K562 (cell line): ENCODE measurements around the gene PKLR. TPM values are rescaled to one million over a fixed set of nuclear protein-coding genes. Genes with fewer than 3 reads are reported as not detected.
A peak's percentile ranks its signal among the peaks of the same experiment; 100 is the strongest.

Experiments
- AFF1 ChIP-seq, 2 experiments: fragments of 450-650 bp; IDR thresholded peaks; 2 replicates each; pipeline ENCODE4 v1.6.1; 2018; ENCODE audit warnings: mild to moderate bottlenecking in 2 of 2, low read depth in 1 of 2; ENCODE audit not compliant: partially characterized antibody in 2 of 2
- BRD9 ChIP-seq: fragments of 450-650 bp; IDR thresholded peaks from 2 replicates; pipeline ENCODE4 v1.6.1; 2018; ENCODE audit warnings: low read depth; ENCODE audit not compliant: partially characterized antibody
- CEBPG ChIP-seq, 3 experiments: fragments of 200-800 bp in 1 of 3; sonication (Bioruptor generic) in 1 of 3; sonication (generic) in 1 of 3; formaldehyde crosslinking in 1 of 3; IDR thresholded peaks in 2 of 3; conservative IDR thresholded peaks in 1 of 3; 2 replicates each; pipeline versions ENCODE4 v1.6.1 to v1.8.0; 2016 to 2022; ENCODE audit warnings: missing compliant biosample characterization in 2 of 3, missing genetic modification characterization in 2 of 3, mild to moderate bottlenecking in 1 of 3, missing genetic modification reagents in 1 of 3
- CTCFL ChIP-seq: IDR thresholded peaks from 2 replicates; pipeline ENCODE4 v1.6.1; 2011; ENCODE audit warnings: borderline replicate concordance, low read depth, mild to moderate bottlenecking, moderate library complexity, low read length; ENCODE audit not compliant: insufficient read depth, poor library complexity, severe bottlenecking
- EP300 ChIP-seq: IDR thresholded peaks from 2 replicates; pipeline ENCODE4 v1.6.1; 2012; ENCODE audit warnings: low read length, improper control_type of control experiment
- HDAC2 ChIP-seq: fragments of 450-650 bp; IDR thresholded peaks from 2 replicates; pipeline ENCODE4 v1.6.1; 2016; ENCODE audit warnings: mild to moderate bottlenecking
- JUN ChIP-seq, 2 experiments: sonication (generic) in 1 of 2; formaldehyde crosslinking in 1 of 2; IDR thresholded peaks; 2 replicates each; pipeline versions ENCODE4 v1.6.1 to v1.8.0; 2012 to 2022; ENCODE audit warnings: borderline replicate concordance in 2 of 2, mild to moderate bottlenecking in 2 of 2, improper control_type of control experiment in 1 of 2, low read depth in 1 of 2, low read length in 1 of 2, missing genetic modification reagents in 1 of 2
- KAT8 ChIP-seq: fragments of 450-650 bp; IDR thresholded peaks from 2 replicates; pipeline ENCODE4 v1.6.1; 2016; ENCODE audit warnings: low read depth, mild to moderate bottlenecking
- MLLT1 ChIP-seq, 2 experiments: fragments of 450-650 bp; IDR thresholded peaks; 2 replicates each; pipeline ENCODE4 v1.6.1; 2016
- MTA3 ChIP-seq: fragments of 450-650 bp; formaldehyde crosslinking; IDR thresholded peaks from 2 replicates; pipeline ENCODE4 v1.6.1; 2017; ENCODE audit warnings: mild to moderate bottlenecking, borderline replicate concordance
- NELFE ChIP-seq: IDR thresholded peaks from 2 replicates; pipeline ENCODE4 v1.6.1; 2011; ENCODE audit warnings: mild to moderate bottlenecking; ENCODE audit not compliant: insufficient read depth, insufficient read length
- NR4A1 ChIP-seq, 2 experiments: fragments of 250-450 bp in 1 of 2; fragments of 450-650 bp in 1 of 2; sonication (Bioruptor Pico) in 1 of 2; IDR thresholded peaks; 2 replicates each; pipeline versions ENCODE4 v1.4.0 to v1.6.1; 2016 to 2020; ENCODE audit warnings: mild to moderate bottlenecking in 2 of 2, missing compliant biosample characterization in 1 of 2, missing genetic modification characterization in 1 of 2, moderate library complexity in 1 of 2
- POLR2G ChIP-seq: fragments of 200-400 bp; formaldehyde crosslinking; IDR thresholded peaks from 2 replicates; pipeline ENCODE4 v1.6.1; 2017; ENCODE audit warnings: low read depth, mild to moderate bottlenecking, antibody characterized with exemption, low read length, moderate library complexity
- SP2 ChIP-seq: IDR thresholded peaks from 2 replicates; pipeline ENCODE4 v1.6.1; 2011; ENCODE audit warnings: mild to moderate bottlenecking, low read depth, low read length, moderate library complexity; ENCODE audit not compliant: poor library complexity, severe bottlenecking; ENCODE audit errors: extremely low read depth
- TAF7 ChIP-seq: fragments of 450-650 bp; IDR thresholded peaks from 2 replicates; pipeline ENCODE4 v1.6.1; 2016; ENCODE audit warnings: missing genetic modification characterization, missing compliant biosample characterization
- TAF9B ChIP-seq: fragments of 450-650 bp; IDR thresholded peaks from 2 replicates; pipeline ENCODE4 v1.6.1; 2018; ENCODE audit warnings: mild to moderate bottlenecking; ENCODE audit not compliant: partially characterized antibody
- ZNF586 ChIP-seq: fragments of 450-650 bp; formaldehyde crosslinking; conservative IDR thresholded peaks from 2 replicates; pipeline ENCODE4 v1.4.0; 2020; ENCODE audit warnings: mild to moderate bottlenecking, moderate library complexity
- polyA plus RNA-seq, 8 experiments: library from polyadenylated mRNA; depleted of rRNA in 4 of 8; stranded (reverse) in 5 of 8; unstranded in 3 of 8; fragments of >200 nt; fragmentation: Nextera tagmentation in 2 of 8; fragmentation: Illumina TruSeq in 1 of 8; extraction: Ambion mirVana in 2 of 8; extraction: Trizol in 1 of 8; gene quantifications; 2 replicates each; pipeline versions ENCODE4 v1.2.1 to v1.2.3, GENCODE V29; 2011 to 2014; ENCODE audit warnings: inconsistent platforms in 1 of 8, missing spikeins in 1 of 8
- total RNA-seq, 7 experiments: library from RNA; depleted of rRNA in 6 of 7; stranded (reverse); fragments of >200 nt in 6 of 7; fragmentation: Illumina TruSeq in 2 of 7; extraction: Trizol in 2 of 7; gene quantifications; 2 replicates each; pipeline versions ENCODE4 v1.2.1 to v1.2.3, GENCODE V29; 2011 to 2021; ENCODE audit warnings: low replicate concordance in 1 of 7

Gene PKLR
- total and polyA plus RNA-seq, 9 of the 15 experiments (the other 6 are each of a cell fraction or from before 2014, with no cell fraction given), result 10.7 to 78.4 (median 38.2) TPM

- TF ChIP-seq BRD9, result no peak
- TF ChIP-seq HDAC2, result no peak
- no peak for TF ChIP-seq TAF9B
- TF ChIP-seq ZNF586 (CRISPR knock-in tag), result no peak
- TF ChIP-seq NELFE, result no peak
- 0 out of 2 replicates have a peak, but pooled peaks have one; percentile 6 for TF ChIP-seq JUN (IDR thresholded peaks at IDR 0.05; ENCODE audit: borderline replicate concordance, low read depth, low read length)
- TF ChIP-seq JUN (CRISPR knock-in tag; IDR thresholded peaks at IDR 0.05; ENCODE audit: borderline replicate concordance), result no peak
- peak; percentile 71 for TF ChIP-seq CTCFL
- TF ChIP-seq AFF1 (IDR thresholded peaks at IDR 0.05; ENCODE audit: low read depth in 1 of 2, partially characterized antibody in 2 of 2), result peak; percentile 50 to 88
- TF ChIP-seq KAT8, result no peak
- peak; percentile 88 for TF ChIP-seq POLR2G
- peak; percentile 27; the same call in 1 of the 2 replicates for TF ChIP-seq MTA3
- no peak; the same call in 1 of the 2 replicates for TF ChIP-seq EP300
- TF ChIP-seq TAF7, result no peak
- TF ChIP-seq MLLT1 (IDR thresholded peaks at IDR 0.05), result no peak
- TF ChIP-seq NR4A1 (CRISPR knock-in tag; IDR thresholded peaks at IDR 0.05), result 0 out of 2 replicates have a peak, but pooled peaks have one; percentile 29
- TF ChIP-seq NR4A1 (tag; IDR thresholded peaks at IDR 0.05), result no peak
- 0 out of 2 replicates have a peak, but pooled peaks have one; percentile 9 for TF ChIP-seq CEBPG (CRISPR knock-in tag; IDR thresholded peaks at IDR 0.05)
- TF ChIP-seq CEBPG (tag; conservative IDR thresholded peaks at IDR 0.05 in 1 of 2, IDR thresholded peaks at IDR 0.05 in 1 of 2), result no peak
- no peak for TF ChIP-seq SP2
Measured at GRCh38 chr1:155255243-155256007, 45.8 kb downstream of the PKLR start, which contains the start of gene ENTREP3 (continued).
